Mesenteric fat pad (tissue), 1 donor: ENCODE measurements around the gene DUOX2. TPM values are rescaled to one million over a fixed set of nuclear protein-coding genes. Genes with fewer than 3 reads are reported as not detected.
"Not testable (repeated sequence)": the region's sequence is repeated elsewhere in the genome, so short reads cannot be mapped to it uniquely, and the experiment has no call there.

Experiments used
- DNase-seq: peaks from one replicate; pipeline ENCODE4 v3.0.0-alpha.2; 2020; ENCODE audit warnings: low spot score
- total RNA-seq: library from RNA; stranded (reverse); fragmentation: NEBNext Ultra II Directional; extraction: Animal tissue kit (Norgen Biotek cat#: 25700); gene quantifications from one replicate; pipeline ENCODE4 v1.2.1, GENCODE V29; 2021
- donor health status: DM: yes; HTN: yes; CAD: no.

Gene DUOX2
- total RNA-seq, 1 donor from 2014 or later, result 0.80 TPM

GRCh38 chr15:45120081-45120972 lies 6.4 kb upstream of the DUOX2 start:
- no peak for DNase-seq

GRCh38 chr15:45118996-45119395 lies 5.0 kb upstream of the DUOX2 start:
- DNase-seq, result no peak

GRCh38 chr15:45118131-45118588 lies 4.2 kb upstream of the DUOX2 start:
- DNase-seq, result no peak

DNA sequence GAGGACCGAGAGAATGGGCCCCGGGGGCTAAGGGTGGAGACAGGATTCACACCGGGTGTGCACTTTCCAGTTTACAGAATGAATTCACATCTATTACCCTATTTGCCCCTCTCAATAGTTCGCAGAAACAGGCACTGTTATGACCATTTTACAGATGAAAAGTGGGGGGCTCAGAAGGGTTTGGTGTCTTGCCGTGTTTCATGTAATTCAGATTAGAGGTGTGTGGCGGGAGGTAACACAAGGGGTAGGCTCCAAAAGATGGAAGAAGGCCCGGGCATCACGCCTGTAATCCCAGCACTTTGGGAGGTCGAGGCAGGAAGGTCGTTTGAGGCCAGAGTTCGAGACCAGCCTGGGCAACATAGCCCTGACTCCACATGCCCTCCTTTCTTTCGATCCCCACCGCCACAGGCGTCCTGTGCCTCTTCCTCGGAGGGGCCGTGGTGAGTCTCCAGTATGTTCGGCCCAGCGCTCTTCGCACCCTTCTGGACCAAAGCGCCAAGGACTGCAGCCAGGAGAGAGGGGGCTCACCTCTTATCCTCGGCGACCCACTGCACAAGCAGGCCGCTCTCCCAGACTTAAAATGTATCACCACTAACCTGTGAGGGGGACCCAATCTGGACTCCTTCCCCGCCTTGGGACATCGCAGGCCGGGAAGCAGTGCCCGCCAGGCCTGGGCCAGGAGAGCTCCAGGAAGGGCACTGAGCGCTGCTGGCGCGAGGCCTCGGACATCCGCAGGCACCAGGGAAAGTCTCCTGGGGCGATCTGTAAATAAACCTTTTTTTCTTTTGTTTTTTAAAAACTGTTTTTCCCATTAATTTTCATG lies 3.5 kb upstream of the DUOX2 start:
- no peak for DNase-seq

DNA sequence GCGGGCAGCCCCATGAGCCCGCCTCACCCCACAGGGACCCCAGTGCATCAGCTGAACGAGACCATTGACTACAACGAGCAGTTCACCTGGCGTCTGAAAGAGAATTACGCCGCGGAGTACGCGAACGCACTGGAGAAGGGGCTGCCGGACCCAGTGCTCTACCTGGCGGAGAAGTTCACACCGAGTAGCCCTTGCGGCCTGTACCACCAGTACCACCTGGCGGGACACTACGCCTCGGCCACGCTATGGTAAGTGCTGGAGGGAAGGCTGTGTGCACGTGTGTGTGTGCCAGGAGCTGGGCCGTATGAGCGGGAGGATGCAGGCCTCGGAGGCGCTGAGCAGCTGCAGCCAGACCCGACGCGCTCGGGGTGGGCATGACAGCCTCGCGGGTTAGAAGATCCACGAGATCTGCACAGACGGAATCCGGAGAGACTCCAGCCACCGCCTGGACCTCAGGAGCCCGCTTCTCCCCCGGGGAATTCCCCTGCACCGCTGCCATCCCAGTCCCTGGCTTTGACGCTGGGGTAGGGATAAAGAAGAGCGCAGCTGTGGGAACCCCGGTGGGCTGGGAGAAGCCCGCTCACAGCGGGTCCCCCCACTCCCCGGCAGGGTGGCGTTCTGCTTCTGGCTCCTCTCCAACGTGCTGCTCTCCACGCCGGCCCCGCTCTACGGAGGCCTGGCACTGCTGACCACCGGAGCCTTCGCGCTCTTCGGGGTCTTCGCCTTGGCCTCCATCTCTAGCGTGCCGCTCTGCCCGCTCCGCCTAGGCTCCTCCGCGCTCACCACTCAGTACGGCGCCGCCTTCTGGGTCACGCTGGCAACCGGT lies 2.7 kb upstream of the DUOX2 start:
- DNase-seq, result no peak

GRCh38 chr15:45116006-45116481 lies 2.1 kb upstream of the DUOX2 start:
- no peak for DNase-seq

DNA sequence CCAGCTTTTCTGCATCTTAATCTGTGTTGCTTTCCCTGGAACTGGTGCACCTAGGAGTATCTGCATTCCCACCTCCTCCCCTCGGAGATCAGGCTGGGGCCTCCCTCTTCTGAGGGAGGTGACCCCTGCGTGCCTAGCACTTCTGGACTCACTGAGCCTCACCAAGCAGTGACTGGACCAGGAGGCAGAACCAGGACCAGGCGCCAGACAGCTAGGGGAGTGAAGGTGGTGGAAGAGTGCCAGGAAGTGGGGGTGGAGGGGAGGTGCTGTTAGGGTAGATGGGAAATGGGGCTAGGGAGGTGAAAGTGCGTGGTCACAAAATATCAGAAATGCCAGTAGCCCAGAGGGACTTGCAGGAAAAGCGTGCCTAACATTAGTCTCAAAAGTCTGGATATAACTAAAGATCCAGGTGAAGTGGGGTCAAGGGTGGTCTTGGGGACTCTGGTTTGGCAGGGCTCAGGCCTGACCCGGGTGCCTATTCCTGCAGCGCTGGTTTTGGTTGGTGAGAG lies 1.4 kb upstream of the DUOX2 start:
- no peak for DNase-seq

- DNase-seq, result no peak
Observed at GRCh38 chr15:45114751-45115085, 746 bp upstream of the DUOX2 start.

DNA sequence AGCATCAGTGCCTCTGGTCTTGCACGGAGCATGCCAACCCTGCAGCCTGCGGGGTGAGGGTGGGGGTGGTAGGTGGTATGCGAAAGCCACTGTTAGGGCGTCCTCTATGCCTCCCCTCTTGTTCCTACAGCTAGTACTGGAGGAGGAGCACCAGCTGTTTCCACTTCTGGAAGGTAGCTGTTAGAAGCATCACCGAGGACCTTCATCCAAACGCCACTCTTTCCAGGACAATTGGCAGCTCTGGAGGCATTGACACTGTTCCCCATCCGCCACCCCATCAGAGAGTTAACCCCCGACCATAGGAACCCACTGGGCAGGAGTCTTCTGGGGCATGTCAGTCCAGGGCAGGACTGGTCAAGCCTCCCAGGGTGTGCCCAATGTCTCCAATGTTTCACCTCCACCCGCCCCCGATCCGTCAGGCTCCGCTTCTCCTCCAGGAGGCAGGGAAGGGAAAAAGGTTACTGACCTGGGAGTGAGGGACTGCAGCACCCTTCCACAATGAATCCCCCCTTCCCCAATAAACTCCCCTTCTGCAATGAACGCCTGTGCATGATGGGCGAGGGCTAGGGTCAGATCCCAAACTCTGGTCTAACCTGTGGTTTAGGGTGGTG lies 487 bp downstream of the DUOX2 start:
- no peak for DNase-seq

DNA sequence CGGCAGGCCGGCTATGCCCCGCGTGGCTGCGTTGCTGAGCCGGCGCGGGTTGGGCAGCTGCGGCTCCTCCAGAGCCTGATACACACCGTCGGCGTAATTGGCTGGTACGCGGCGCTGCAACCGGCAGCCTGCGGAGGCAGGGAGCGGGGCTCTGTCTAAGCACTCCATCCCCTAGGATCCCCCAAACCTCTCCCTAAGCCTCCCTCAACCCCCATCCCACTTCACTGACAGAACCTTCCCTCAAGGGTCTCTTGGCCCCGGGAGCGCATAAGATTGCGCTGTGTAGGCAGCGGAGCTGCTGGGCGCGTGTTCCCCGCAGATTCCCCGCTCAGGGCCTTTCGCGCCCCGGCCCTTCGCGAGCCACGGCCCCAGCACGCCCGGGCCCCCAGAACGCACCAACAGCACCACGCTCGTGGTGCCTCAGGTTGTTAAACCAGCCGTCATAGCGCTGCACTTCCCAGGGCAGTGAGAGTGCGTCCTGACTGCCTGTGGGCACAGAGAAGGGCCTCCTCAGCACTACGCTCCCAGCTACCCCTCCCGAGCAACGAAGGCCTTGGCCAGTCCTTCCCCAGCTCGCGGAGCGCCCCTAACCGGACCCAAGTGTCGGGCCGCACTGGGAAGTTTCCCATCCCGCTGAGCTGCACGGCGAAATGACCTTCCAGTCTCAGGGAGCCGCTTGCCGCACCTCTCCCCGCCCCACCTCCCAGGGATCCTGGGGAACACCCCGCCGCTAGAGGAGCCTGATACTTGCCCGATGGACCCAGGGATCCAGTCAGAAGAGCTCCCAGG lies 1.2 kb downstream of the DUOX2 start:
- no peak for DNase-seq

- DNase-seq, result no peak
Observed at GRCh38 chr15:45112143-45112590, 1.8 kb downstream of the DUOX2 start.

DNA sequence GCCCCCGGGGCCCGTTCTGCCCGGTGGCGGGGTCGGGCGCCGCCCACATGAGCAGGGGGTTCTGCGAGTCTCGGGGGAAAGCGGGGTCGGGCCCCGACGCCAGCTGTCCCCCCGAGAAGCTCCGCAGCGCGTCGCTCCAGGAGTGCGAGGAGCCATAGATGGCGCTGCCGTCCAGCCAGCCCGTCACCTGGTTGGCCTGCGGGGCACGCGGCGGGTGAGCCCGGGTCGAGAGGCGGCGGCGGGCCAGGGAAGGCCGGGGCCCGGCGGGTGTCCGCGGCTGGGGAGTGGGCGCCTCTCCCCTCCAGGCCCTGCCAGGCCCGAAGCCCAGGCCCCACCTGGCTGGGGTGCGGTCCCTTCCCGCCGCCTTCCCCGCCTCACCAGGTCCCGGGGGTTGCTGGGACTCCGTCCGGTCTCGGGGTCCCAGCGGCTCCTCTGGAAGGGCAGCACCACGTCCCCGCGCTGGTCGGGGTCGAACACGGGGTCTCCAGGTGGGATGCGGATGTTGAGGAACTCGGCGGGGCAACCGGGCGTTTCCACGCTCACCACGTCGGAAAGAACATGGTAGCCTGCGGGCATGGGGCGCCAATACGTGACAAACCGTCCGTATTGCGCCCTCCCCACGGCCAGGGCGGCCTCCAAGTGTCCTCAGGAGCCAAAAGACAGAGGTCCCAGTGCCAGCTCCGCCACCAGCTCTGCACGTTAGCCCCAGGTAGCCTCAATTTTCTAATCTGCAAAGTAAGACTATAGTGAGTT lies 2.4 kb downstream of the DUOX2 start:
- DNase-seq, result no peak

GRCh38 chr15:45110256-45110820 lies 3.6 kb downstream of the DUOX2 start:
- no peak for DNase-seq

DNA sequence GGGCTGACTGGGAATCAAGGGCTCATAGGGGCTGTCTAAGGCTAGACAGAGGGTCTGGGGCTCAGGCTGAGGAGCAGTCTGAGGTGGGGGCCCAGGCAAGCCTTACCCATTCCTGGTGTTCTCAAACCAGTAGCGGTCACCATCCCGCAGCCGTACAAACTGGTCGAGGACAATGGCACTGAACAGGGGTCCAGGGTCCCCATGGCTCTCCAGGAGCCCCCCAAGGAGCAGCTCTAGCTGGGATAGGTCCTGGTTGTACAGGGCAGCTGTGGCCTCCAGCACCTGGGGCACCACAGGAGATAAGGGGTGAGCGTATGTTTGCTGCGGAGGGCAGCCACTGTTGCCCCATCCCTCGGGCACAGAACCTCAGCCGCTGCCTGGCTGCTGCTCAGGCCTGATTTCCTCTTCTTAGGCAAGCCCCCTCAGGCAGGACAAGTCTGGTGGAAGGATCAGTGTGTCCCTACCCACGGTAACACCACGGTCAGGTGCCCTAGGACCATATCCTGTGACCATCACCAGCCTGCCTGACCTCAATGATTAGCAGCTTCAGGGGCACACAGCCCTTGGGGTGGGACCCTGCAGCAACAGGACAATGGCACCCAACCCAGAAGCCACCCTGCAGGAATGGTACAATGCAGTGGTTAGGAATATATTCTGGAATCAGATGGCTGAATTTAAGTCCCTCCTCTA lies 5.9 kb downstream of the DUOX2 start:
- peak; percentile 79 for DNase-seq

DNA sequence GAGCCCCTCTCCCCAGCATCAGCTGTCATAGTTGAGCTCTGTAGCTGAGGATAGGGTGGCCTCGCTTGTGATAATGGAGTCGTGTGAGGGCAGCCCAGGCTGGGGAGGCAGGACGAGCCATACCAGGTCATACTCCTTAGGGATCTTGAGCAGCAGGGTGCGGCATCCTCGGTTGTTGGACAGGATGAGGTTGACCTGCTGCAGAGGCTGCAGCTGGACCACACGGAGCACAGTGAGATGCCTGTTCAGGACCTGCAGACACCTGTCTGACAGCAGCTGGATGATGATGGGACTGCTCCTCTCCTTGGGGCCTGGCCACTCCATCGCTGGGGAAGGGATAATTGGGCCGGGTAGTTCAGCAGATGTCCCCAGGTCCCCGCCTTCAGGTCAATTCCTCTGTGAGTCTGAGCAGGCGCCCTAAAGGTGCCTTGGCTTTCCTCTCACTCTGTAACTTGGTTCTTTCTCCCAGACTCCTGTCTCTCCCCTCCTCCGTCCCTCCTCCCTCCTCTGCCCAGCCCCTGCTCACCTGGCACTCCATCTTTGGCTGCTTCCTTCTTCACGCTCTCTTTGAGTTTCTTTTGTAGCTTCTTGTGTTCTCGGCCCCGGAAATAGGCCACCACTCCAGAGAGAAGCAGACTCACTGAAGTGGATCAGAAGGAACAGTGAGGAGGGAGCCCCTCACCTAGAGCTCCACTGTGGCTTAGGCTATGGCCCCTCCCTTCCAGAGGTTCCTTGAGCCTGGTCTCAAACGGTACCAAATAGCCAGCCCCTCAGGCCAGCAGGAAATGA lies 7.8 kb downstream of the DUOX2 start:
- peak; percentile 87 for DNase-seq

DNA sequence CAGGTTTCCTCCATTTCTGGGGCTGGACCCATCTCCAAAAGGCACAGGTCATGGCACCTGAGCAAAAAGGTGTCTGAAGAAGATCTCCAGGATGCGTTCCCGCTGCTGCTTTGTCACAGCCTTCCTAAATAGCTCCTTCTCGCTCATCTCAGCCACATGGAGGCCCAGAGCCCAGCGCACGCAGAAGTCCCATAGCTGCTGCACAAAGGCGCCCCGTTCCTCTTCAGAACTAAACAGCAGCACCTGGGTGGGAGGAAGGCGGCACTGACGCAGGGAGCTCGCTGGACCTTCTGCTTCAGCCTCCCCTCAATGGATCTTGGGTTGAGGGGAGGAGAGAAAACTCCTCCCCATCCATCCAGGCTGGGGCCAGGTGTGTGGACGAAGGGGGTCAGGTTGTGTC lies 8.4 kb downstream of the DUOX2 start:
- peak; percentile 64 for DNase-seq

- DNase-seq, result not testable (repeated sequence)
Observed at GRCh38 chr15:45104170-45104569, 9.8 kb downstream of the DUOX2 start.
